ENCODE results near the gene SLC6A17. TPM values are rescaled to one million over a fixed set of nuclear protein-coding genes. Genes with fewer than 3 reads are reported as not detected.

Gene SLC6A17
- total RNA-seq, 6 experiments from 2014 or later: not detected

DNA sequence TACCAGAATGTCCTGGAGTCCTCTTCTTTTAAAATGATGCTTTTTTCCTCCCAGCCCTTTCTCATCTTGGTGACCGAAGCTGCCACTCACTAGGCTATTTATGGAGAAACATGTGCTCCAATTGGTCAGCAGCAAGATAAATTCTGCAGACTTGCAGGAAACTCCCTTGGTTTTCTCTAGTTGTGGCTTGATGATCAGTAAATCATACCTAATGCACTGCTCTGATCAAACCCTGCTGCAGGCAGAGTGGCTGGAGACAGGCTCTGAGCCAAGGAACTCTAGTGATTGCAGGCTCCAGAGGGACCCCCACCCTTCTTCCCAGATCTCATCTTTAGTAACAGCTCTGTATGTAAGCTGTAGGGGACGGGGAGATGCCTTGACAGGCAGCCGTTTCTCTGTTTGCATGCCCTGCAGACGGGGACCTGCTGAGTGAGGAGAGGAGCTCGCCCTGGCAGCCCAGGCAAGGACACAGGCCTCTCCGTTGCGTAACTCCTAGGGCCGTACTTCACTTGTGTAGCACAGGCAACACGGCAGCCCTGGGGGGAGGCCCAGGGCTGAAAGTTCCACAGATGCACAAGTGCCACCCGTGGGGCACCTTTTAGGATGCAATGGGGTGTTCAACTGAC lies 14.5 kb downstream of the SLC6A17 start:
- intact Hi-C loops (cut with DNase I): no loop called here
- H3K36me3 ChIP-seq: no peaks in the 10 kb centered on the region
- peak in 3 of 4 donors; percentile 28 to 79 (median 41) for ATAC-seq
- no peak overlapping the region for H3K4me3 ChIP-seq
- TF ChIP-seq, protein P1, sequence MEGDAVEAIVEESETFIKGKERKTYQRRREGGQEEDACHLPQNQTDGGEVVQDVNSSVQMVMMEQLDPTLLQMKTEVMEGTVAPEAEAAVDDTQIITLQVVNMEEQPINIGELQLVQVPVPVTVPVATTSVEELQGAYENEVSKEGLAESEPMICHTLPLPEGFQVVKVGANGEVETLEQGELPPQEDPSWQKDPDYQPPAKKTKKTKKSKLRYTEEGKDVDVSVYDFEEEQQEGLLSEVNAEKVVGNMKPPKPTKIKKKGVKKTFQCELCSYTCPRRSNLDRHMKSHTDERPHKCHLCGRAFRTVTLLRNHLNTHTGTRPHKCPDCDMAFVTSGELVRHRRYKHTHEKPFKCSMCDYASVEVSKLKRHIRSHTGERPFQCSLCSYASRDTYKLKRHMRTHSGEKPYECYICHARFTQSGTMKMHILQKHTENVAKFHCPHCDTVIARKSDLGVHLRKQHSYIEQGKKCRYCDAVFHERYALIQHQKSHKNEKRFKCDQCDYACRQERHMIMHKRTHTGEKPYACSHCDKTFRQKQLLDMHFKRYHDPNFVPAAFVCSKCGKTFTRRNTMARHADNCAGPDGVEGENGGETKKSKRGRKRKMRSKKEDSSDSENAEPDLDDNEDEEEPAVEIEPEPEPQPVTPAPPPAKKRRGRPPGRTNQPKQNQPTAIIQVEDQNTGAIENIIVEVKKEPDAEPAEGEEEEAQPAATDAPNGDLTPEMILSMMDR (IDR thresholded peaks at IDR 0.05): no peak
- TF ChIP-seq POLR2A (IDR thresholded peaks at IDR 0.05): no peak
- H3K9me3 ChIP-seq: no peaks in the 10 kb centered on the region
- no peaks in the 10 kb centered on the region for H3K27me3 ChIP-seq
- no peaks in the 10 kb centered on the region for H3K4me1 ChIP-seq
- 35% methylated on average over 2 of the region's 10 CpGs for WGBS (ENCODE audit: insufficient coverage, low coverage, low lambda C conversion rate, missing lambda C conversion rate)
- DNase-seq: no peak
- H3K27ac ChIP-seq: no peak overlapping the region

DNA sequence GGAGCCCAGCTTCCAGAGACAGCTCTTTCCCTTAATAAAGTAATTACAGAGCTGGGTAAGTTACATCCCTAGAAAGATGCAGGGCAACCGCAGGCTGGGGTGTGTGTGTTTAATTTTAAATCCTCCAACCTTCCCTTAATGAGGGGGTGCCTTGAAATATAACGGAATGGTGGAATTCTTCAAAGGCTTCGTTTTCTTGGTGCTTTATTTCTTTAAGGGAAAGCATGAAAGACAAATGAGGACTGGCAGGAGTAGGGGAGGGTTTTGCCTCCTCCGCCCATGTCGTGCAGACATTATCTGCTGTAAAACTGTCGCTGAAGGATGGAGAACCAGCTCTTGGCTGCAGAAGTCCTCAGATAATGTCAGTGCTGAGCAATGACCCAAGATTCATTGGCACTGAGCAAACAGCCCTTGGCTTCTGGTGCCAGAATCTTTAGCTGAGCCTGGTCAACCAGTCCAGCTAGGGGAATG lies 15.5 kb downstream of the SLC6A17 start:
- 55% methylated on average over 6 of the region's 6 CpGs for WGBS (ENCODE audit: insufficient coverage, low coverage, low lambda C conversion rate, missing lambda C conversion rate)
- peak in 1 of 4 donors; percentile 50 for ATAC-seq
- H3K9me3 ChIP-seq: no peaks in the 10 kb centered on the region
- H3K36me3 ChIP-seq: no peaks in the 10 kb centered on the region
- H3K27me3 ChIP-seq: no peaks in the 10 kb centered on the region
- H3K4me1 ChIP-seq: no peaks in the 10 kb centered on the region
- H3K27ac ChIP-seq: no peak overlapping the region
- H3K4me3 ChIP-seq: no peak overlapping the region
- intact Hi-C loops (cut with DNase I): no loop called here
- TF ChIP-seq POLR2A (IDR thresholded peaks at IDR 0.05): no peak
- TF ChIP-seq, protein P1 (IDR thresholded peaks at IDR 0.05): no peak
- DNase-seq: no peak

DNA sequence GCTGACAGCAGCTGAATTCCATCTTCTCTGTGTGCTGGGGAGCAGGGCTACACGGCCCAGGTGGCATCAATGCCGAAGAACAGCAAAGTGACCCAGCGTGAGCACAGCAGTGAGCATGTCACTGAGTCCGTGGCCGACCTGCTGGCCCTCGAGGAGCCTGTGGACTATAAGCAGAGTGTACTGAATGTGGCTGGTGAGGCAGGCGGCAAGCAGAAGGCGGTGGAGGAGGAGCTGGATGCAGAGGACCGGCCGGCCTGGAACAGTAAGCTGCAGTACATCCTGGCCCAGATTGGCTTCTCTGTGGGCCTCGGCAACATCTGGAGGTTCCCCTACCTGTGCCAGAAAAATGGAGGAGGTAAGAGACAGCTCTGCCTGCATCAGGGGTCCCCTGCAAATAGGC lies 16.6 kb downstream of the SLC6A17 start:
- Histone ChIP-seq H3K4me1 (no peaks in the 10 kb centered on the region), H3K4me3 (no peak overlapping the region), H3K27me3 (no peaks in the 10 kb centered on the region), H3K27ac (no peak overlapping the region), H3K36me3 (no peaks in the 10 kb centered on the region), H3K9me3 (no peaks in the 10 kb centered on the region)
- intact Hi-C loops (cut with DNase I): no loop called here
- ATAC-seq (no peak), DNase-seq (no peak)
- 67% methylated on average over 3 of the region's 11 CpGs for WGBS (ENCODE audit: insufficient coverage, low coverage, low lambda C conversion rate, missing lambda C conversion rate)
- TF ChIP-seq POLR2A (IDR thresholded peaks at IDR 0.05): no peak
- TF ChIP-seq, protein P1 (IDR thresholded peaks at IDR 0.05): no peak

DNA sequence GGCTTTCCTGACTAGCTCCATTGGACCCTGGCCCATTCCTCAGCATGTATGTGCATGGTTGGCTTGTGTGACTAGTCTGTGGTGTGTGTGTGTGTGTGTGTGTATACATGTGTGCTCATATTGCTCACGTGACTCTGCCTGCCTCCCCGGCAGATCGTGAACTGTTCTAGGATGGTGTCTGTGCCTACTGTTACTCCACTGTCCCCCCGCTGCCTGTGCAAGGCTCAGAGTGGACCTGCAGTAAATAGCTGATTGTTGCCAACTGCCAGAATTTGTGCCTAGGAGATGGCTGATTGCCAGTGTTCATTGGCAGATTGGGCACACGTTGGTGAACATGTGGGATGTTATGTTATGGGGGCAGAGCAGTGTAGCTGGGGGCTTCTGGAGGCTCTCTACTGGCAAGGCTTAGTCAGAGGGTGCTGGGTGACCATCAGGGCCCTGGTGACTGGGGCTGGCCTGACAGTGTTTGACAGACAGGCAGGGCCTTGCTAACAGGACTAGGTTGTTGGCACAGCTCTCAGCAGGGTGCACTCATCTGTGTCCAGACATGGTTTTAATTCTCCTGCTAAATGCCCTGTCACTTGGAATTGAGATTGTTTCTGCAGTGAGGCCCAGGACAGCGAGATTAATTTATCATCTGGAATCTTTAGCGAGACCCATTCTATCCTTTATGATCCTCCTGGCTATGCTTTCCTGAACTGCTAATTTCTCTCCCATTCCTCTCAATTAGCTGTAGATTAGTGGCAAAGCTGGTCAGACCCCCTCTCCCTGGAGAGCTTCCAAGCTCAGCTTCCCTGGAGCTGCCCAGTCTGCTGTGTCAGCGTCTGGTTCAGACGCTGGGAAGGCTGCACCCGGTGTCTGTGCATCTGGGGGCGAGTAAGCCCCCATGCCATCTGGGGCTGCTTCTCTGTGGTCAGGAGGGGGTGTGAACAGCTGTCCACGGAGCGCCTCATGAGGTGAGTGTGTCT lies 20.8 kb downstream of the SLC6A17 start:
- H3K4me1 ChIP-seq: no peaks in the 10 kb centered on the region
- intact Hi-C loops (cut with DNase I): no loop called here
- no peak overlapping the region for H3K27ac ChIP-seq
- 62% methylated on average over 5 of the region's 13 CpGs for WGBS (ENCODE audit: insufficient coverage, low coverage, low lambda C conversion rate, missing lambda C conversion rate)
- DNase-seq (no peak), ATAC-seq (no peak)
- TF ChIP-seq, protein P1 (IDR thresholded peaks at IDR 0.05): no peak
- TF ChIP-seq POLR2A (IDR thresholded peaks at IDR 0.05): no peak
- no peak overlapping the region for H3K4me3 ChIP-seq
- H3K9me3 ChIP-seq: no peaks in the 10 kb centered on the region
- no peaks in the 10 kb centered on the region for H3K36me3 ChIP-seq
- H3K27me3 ChIP-seq: no peaks in the 10 kb centered on the region

All from right lobe of liver (tissue), 6 donors.